GM18907 (cell line): Measurements from ENCODE around the gene GALK2.

Experiments used
- ATAC-seq: cut with Tn5 transposase; IDR thresholded peaks from one replicate; pipeline ENCODE4 v1.9.1; 2021; ENCODE audit warnings: mild to moderate bottlenecking, moderate library complexity; ENCODE audit not compliant: unreplicated experiment

Gene GALK2

GRCh38 chr15:49278751-49279150, 108.7 kb downstream of the GALK2 start:
- no peak for ATAC-seq

DNA sequence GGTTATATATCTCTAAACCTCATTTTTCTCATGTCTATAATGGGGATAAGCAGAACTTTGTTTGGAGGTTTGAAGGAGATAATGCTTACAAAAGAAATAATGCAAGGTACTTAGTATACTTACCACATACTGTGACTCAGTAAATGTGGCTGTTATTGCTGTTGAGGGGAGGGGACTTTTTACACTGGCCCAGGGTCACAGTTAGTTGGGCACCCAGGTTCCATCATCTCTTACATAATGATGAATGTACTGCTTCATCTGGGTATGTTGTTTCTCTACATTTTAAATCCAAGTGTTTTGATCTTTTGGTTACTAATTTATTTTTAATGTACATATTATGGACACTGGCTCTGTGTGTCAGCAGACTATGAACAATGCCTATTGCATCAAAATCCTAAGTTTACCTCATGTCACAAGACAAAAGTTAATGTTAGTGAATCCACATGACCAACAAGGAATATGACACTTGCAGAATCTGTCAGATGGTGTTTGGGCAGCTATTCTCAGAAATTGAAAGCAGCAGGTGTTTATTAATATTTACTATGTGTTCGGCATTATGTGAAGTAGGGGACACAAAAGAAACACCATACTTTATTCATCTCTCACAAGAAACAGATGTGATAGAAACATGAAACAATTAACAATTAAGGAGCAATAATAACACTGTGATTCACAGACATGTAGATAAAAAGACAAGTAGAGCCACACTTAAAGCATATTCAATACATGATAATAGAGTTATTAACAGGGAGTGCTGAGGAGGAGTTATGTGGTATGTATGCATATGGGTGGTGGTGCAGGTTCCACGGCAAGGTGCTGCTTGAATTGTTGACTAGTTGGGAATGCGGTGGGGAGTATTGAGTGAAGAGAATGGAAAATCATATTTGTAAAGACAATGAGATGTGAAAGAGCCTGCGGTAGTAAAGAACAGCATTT, 109.7 kb downstream of the GALK2 start:
- ATAC-seq, result peak; percentile 66

DNA sequence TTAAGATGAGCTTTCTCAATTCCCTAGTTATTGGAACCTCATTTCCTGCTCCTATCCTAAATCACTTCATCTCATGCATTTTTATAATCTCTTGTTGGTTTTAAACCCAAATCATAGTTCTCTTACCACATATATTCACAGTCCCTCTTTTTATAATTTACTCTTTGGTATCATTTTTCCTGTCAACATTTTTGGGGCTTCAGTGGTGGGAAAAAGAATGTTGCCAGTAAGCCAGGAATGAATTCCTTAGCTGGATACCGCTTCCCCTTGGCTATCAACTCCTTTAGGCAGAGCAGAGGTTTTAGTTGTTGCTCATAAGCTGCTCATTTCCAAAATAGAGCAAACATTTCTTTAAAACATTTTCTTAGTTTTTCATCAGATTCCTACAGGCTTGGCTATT, 112.3 kb downstream of the GALK2 start:
- ATAC-seq, result no peak

DNA sequence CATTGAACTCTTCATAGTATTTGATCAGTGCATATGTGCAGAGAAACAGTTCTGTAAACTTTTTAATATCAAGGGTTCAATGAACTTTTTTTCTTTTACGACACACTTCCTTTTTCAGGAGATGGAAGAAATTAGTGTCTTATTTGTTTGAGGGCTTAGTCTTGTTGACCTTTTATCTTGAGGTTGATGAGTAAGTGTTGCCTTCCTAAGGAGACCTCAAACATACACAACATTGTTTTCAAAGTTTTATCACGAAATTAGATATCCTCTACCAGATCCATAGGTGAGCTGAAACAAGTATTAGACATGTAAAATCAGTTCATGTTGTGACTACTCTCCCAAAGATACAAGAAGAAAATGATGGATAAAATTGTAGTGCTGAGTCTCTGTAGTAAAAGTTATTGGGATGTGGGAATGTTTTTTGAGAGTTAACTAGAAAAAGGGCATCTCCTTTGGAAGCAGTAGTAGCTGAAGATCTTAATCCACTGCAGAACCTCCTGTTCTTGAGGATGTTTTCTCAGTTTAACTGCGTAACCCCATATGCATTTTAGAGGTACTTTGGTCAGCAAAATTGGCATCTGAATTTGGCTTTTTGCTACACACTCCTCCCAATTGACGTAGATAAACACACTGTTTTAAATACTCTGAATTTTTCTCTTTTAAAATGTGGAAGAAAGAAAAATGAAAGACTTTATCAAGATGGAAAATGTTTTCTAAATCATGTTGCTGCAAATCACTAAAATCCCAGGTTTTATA, 116.8 kb downstream of the GALK2 start:
- no peak for ATAC-seq

- no peak for ATAC-seq
These were observed 117.4 kb downstream of the GALK2 start for GRCh38 chr15:49287481-49287880.

- ATAC-seq, result no peak
These were observed 118.3 kb downstream of the GALK2 start for GRCh38 chr15:49288391-49288790.

GRCh38 chr15:49290191-49290590, 120.1 kb downstream of the GALK2 start:
- no peak for ATAC-seq

GRCh38 chr15:49293941-49294340, 123.9 kb downstream of the GALK2 start:
- no peak for ATAC-seq

DNA sequence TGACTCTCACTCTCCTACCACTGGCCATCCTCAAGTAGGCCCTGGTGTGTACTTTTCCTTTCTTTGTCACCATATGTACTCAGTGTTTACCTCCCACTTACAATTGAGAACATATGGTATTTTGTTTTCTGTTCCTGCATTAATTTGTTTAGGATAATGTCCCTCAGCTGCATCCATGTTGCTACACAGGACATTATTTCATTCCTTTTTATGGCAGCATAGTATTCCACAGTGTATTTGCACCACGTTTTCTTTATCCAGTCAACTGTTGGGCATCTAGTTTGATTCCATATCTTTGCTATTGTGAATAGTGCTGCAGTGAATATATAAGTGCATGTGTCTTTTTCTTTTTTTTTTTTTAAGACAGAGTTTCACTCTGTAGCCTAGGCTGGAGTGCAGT, 126.2 kb downstream of the GALK2 start:
- no peak for ATAC-seq

DNA sequence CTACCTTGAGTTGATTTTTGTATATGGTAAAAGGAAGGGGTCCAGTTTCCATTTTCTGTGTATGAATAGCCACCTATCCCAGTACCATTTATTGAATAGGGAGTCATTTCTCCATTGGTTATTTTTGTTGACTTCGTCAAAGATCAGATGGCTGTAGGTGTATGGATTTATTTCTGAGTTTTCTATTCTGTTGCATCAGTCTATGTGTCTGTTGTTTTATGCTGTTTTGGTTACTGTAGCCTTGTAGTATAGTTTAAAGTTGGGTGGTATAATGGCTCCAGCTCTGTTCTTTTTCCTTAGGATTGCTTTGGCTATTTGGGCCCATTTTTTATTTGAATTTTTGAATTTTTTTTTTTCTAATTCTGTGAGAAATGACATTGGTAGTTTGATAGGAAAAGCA, 127.5 kb downstream of the GALK2 start:
- no peak for ATAC-seq

DNA sequence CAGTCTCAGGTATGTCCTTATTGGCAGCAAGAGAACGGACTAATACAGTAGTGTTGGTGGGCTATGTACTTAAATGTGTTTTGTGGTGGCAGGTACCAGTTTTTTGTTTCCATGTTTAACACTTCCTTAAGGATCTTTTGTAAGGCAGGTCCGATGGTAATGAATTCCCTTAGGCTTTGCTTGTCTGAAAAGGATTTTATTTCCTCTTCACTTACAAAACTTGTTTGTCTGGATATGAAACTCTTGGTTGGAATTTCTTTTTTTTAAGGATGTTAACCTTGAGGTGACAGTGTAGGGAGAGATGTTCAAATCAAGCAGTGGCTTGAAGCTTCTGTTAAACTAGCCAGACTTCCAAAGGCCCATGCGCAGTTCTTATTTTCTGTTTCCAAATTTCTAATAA, 130.8 kb downstream of the GALK2 start:
- ATAC-seq, result no peak

DNA sequence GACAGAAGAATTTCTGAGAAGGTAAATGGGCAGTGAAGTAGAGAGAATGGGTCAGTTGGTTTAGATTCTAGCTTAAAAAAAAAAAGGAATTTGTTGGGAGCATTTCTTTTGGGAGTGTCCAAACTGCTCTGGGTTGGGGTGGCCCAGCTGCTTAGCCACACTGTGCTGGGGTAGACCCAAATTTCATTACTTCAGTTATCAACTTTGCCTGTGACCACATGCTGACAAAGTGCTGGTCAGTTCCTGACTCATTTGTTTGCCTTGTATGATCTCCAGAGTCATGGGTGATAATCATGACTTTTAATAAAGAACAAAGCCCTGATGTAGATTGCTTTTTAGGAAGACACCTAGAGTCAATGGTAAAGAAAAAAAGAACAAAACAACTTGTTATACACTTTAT, 131.5 kb downstream of the GALK2 start:
- ATAC-seq, result no peak

DNA sequence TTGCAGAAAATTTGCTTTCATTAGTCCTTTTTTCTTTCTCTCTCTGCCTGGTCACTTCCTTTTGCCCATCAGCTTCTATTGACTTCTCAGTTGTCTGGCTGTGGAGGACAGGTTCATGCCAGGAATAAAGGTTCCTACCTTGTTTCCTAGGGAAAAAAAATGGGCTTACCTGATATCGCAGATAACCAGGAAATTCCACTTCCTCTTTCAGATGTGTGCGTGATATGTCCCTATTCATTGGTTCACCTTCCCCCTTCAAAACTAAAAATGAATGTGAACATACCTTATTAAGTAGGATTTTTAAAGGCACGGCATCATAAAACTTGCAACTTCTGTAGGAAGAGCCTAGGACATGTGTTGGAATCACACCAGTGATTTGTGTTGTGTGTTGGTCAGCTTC, 133.0 kb downstream of the GALK2 start:
- ATAC-seq, result no peak

- ATAC-seq, result no peak
These were observed 136.5 kb downstream of the GALK2 start for GRCh38 chr15:49306551-49306950.

GRCh38 chr15:49308686-49309085, 138.6 kb downstream of the GALK2 start:
- no peak for ATAC-seq

DNA sequence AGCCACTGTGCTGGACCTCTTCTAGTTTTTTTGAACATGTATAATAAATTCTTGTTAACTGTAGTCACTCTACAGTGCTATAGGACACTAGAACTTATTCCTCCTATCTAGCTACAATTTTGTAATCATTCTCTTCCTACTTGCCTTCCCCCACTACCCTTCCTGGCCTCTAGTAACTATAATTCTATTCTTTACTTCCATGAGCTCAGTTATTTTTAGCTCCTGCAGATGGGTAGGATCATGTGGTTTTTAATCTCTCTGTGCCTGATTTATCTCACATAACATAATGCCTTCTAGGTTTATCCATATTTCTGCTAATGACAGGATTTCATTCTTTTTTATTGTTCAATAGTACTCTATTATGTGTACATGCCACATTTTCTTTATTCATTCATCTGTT, 139.8 kb downstream of the GALK2 start:
- no peak for ATAC-seq

- ATAC-seq, result no peak
These were observed 143.6 kb downstream of the GALK2 start for GRCh38 chr15:49313650-49314049.

GRCh38 chr15:49314716-49315115, 144.7 kb downstream of the GALK2 start:
- no peak for ATAC-seq

- ATAC-seq, result no peak
These were observed 145.4 kb downstream of the GALK2 start for GRCh38 chr15:49315391-49315823.

GRCh38 chr15:49320351-49320750, 150.3 kb downstream of the GALK2 start:
- no peak for ATAC-seq

DNA sequence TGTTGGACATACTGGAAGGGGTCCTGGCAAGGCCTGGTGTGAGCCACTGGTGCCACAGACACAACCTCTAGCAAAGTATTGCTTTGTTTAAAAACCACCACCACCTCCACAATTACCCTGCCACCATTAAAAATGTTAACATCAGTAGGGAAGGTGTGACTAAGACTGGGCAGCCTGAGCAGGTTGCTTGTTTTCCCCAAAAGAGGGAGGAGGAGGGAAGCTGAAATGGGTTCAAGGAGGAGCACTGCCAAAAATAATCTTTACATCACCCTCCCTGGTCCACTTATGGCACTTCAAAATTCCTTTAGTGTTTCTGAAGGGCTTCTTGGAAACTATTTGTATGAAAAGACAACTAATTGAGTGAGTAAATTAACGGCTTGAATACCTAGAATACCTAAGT, 153.2 kb downstream of the GALK2 start:
- no peak for ATAC-seq

- ATAC-seq, result no peak
These were observed 157.9 kb downstream of the GALK2 start for GRCh38 chr15:49327927-49328326.
